Muscle of arm (tissue), 12 donors: ENCODE data around the gene PDZD2. TPM values are rescaled to one million over a fixed set of nuclear protein-coding genes. Genes with fewer than 3 reads are reported as not detected.
"Not testable (repeated sequence)": the region's sequence is repeated elsewhere in the genome, so short reads cannot be mapped to it uniquely, and the experiment has no call there.

Experiments
- DNase-seq: peaks from one replicate; pipeline ENCODE4 v3.0.0-alpha.2; 2013
- polyA plus RNA-seq, 12 donors: library from polyadenylated mRNA; unstranded; fragments of 120-200 nt; gene quantifications; one replicate each; pipeline ENCODE4 v1.2.1, GENCODE V29; 2013; ENCODE audit not compliant: insufficient read length in 12 of 12

PDZD2 gene
- polyA plus RNA-seq, 12 donors: 5.0 to 28.2 (median 8.6) TPM; not detected in 1

GRCh38 chr5:31967461-31967860 is 328.5 kb downstream of the PDZD2 start:
- DNase-seq: no peak

- DNase-seq: no peak
Measured at GRCh38 chr5:31972558-31972957, 333.6 kb downstream of the PDZD2 start.

DNA sequence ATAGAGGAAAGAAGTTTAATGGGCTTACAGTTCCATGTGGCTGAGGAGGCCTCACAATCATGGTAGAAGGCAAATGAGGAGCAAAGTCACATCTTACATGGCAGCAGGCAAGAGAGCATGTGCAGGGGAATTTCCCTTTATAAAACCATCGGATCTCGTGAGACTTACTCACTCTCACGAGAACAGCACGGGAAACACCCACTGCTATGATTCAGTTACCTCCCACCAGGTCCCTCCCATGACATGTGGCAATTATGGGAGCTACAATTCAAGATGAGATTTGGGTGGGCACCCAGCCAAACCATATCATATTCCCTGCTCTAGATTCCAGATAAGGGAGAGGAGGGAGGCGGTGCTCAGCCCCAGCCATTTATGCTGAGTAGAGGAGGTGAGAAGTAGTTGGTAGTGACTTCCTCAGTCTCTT is 336.3 kb downstream of the PDZD2 start:
- DNase-seq: not testable (repeated sequence)

DNA sequence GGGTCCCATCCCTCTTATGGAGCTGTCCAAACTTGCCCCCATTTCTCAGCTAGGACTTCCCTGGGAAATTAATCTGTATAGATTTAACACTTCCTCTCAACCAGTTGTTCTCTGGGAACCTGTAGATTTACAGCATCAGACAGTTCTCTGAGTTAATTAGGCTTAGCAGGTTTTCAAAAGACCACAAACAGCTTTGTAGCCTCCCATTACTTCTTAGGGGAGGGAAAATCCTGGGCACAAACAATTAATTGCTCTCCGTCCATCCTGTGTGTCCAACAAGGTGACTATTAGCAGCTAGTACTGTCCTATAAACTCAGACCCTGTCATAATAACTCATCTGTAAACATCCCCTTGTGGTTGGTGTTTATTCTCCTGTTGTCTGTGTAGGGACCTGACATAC is 337.2 kb downstream of the PDZD2 start:
- DNase-seq: no peak

DNA sequence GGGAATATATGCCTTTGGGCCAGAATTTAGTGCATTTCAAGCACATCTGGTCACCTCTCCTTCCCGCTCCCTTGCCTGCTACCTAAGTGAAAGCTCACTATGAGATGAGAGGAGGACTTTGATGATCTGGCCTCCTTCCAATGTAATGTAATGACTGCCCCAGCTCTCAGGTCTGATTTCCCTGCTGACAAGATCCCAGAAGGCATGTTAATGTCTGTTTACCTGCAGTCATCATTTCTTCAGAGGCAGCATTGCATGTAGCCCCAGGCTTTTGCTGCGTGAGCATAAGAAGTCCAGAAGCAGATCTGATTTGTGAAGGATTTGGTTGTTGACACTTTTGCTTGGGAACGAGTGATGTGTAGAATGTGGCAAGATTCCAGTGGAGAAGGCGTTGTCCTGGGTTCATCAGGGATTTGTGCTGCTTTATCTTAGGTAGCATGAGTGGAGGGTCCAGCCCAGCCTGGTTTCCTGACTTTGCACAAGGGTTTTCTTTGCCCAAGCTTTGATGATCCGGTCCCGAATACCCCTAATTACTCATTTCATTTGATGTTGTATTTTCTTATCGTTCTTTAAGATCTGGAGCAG is 342.5 kb downstream of the PDZD2 start:
- no peak for DNase-seq

GRCh38 chr5:31982027-31982426 is 343.1 kb downstream of the PDZD2 start:
- no peak for DNase-seq

DNA sequence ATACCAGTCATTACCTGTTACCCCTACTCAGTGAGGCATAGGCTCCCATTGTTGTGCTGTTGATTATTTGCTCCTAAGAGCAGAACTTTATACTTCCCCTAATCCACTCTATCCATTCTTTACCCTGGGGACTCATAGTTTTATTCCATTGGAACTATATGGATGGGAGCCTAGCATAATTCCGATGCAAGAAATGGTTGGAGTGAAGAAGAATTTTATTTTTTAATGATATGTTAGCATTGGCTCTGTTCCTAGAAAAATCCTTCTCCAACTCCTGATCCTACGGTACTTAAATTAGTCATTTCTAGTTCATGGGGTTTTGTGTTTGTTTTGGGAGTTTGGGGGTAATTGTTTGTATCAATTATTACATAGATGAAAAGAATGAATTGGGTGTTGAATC is 343.7 kb downstream of the PDZD2 start:
- DNase-seq: no peak

GRCh38 chr5:31983851-31984250 is 344.9 kb downstream of the PDZD2 start:
- DNase-seq: no peak

DNA sequence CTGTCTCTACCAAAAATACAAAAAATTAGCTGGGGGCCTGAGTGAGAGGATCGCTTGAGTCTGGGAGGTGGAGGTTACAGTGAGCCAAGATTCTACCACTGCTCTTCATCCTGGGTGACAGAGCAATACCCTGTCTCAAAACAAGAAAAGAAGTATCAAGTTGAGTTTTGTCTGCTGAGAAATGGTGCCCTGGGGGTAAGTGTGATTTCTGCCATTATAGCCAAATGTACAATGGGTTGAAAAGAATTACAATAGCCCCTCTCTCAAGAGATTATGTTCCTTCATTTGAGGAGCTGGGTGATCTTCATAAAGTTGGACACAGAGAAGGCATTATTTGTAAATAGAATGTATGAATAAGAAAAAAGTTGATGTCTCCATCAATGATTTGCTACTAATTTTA is 345.8 kb downstream of the PDZD2 start:
- no peak for DNase-seq

GRCh38 chr5:31986101-31986500 is 347.2 kb downstream of the PDZD2 start:
- DNase-seq: no peak

GRCh38 chr5:31987985-31988710 is 349.2 kb downstream of the PDZD2 start:
- DNase-seq: no peak

DNA sequence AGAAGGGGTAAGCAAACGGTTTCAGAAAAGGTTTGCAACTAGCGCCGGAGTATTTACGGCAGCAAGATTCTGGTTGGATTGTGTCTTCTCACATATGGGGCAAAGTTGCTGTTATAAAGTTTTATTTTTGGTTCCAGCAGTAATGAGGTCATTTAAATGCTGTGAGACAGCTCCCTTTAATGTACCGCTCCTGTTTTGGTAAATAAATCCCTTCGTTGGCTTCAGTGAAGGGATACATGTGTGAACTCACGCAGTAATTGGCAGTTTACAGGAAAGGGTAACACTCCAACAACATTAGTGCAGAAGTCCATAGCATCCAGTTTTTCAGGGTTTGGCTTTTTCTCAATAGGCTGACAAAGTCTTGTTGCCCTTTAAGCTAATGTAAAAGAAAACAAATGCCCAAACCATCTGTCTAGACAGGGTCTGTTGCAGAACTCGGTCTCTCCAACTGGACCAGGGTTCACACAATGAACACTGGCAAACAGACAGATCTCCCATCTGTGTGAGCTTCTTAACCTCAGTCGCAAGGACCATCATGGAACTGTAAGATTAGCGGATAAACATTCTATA is 351.2 kb downstream of the PDZD2 start:
- no peak for DNase-seq

DNA sequence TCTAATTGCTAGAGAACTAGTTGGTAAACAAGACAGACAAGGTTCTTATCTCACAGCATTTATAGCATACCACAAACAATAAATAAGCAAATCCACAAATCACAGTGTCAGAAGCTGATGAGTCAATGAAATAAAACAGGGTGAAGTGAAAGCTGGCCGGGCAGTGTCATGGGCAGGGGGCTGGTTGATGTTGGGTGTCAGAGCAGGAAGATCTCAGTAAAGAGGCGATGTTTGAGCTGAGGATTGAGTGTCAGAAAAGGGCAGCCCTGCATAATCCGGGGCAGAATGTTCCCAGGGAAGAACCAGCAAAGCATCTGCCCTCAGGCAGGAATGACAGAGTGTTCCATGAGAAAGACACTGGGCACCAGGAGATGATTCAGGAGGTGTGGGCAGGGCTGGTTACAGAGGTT is 351.8 kb downstream of the PDZD2 start:
- DNase-seq: no peak

GRCh38 chr5:31992377-31992776 is 353.4 kb downstream of the PDZD2 start:
- no peak for DNase-seq

GRCh38 chr5:31993165-31993961 is 354.4 kb downstream of the PDZD2 start:
- peak; percentile 53 for DNase-seq

- DNase-seq: no peak
Measured at GRCh38 chr5:31995006-31995405, 356.1 kb downstream of the PDZD2 start.

- no peak for DNase-seq
Measured at GRCh38 chr5:31995714-31996113, 356.8 kb downstream of the PDZD2 start.

GRCh38 chr5:31996909-31997308 is 358.0 kb downstream of the PDZD2 start:
- DNase-seq: no peak

DNA sequence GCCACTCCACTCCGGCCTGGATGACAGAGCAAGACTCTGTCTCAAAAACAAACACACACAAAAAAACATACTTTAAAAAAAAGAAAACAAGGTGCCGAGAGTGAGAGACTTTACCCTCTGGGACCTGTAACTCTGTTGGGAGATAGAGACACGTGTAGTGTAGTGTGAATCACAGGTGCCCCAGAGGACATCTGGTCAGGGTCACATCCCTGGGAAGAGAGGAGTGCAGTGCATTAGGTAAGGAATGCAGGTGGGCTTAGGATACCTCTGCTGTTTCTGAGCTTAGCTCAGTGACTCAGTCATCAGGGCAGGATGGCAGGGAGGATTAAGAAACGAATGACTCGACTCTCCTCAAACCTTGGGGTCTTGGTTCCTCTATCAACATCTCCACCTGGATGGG is 360.5 kb downstream of the PDZD2 start:
- DNase-seq: no peak

GRCh38 chr5:32000731-32001130 is 361.8 kb downstream of the PDZD2 start:
- no peak for DNase-seq

- no peak for DNase-seq
Measured at GRCh38 chr5:32001284-32001683, 362.4 kb downstream of the PDZD2 start.

DNA sequence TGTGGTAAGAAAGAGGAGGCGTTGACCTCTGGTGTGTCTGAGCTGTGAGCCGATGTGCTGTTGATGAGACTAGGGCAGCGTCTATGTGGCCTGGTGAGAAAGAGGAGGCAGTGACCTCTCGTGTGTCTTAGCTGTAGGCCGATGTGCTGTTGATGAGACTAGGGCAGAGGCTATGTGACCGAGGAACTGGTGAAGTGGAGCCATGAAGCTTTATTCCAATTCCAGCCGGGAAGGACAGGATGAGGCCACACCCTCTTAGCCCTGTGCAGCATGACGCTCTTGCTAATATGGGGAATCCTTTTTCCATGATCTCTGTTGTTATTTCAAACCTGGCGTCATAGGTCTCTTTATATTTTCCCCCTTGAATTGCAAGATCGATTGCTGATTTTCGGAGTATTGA is 362.8 kb downstream of the PDZD2 start:
- DNase-seq: no peak

GRCh38 chr5:32002755-32003154 is 363.8 kb downstream of the PDZD2 start:
- no peak for DNase-seq
